ENCODE data around the gene ZNF692.

GRCh38 chr1:248847181-248847955, 11.5 kb downstream of the ZNF692 start:
- TF ChIP-seq GATA2 (IDR thresholded peaks at IDR 0.05; ENCODE audit: low read depth, low read length) (no peak), GATA3 (IDR thresholded peaks at IDR 0.05; ENCODE audit: low read depth, low read length) (no peak)

All from SH-SY5Y (cell line).